GM21360 (cell line): Measurements from ENCODE around the gene AADACL4.

Experiments used
- ATAC-seq: cut with Tn5 transposase; IDR thresholded peaks from one replicate; pipeline ENCODE4 v1.9.1; 2021; ENCODE audit warnings: mild to moderate bottlenecking, moderate library complexity; ENCODE audit not compliant: unreplicated experiment

The AADACL4 gene

GRCh38 chr1:12643785-12644184 is at the start of gene AADACL4:
AADACL4 (plus strand) TSS chr1:12644085; CDS start chr1:12644547, 462 bp downstream.
- ATAC-seq = no peak

- no peak for ATAC-seq
Observed at GRCh38 chr1:12594490-12594889, 49.4 kb upstream of the AADACL4 start.

DNA sequence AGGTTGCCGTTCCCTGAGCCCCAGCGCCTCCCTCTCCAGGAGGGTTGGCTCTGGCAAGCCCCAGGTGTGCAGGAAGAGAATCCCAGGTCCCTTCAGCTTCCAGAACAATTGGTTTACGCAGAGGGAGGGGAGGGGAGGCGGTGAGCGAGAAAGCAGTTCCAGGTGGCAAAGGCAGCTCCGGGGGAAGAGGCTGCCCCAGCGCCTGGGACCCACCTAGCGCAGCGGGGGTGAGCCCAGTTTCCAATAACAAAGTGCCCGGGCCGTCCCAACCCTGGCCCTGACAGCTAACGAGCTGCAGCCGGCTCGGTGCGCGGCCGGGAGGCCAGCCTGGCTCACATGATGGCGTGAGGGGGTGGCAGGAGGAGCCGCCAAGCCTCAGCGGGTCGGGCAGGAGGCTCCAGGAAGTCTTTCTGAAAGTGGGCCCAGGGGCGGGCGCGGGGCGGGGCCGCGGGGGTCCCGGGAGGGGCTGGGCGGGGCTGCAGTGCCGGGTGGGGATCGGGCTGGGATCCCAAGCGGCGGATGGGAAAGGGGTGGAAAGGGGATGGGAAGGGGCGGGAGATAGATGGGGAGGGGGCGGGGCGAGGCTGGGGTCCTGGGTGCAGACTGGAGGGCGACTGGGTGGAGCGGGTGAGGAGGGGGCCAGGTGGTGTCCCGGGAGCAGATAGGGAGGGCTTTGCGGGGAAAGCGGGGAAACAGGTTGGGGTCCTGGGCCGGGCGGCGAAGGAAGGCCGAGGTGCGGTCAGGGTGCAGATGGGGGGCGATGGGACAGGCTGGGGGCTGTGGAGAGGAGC is 48.7 kb upstream of the AADACL4 start:
- ATAC-seq = no peak

- ATAC-seq = no peak
Observed at GRCh38 chr1:12595757-12596006, 48.2 kb upstream of the AADACL4 start.

GRCh38 chr1:12596007-12596821 is 47.7 kb upstream of the AADACL4 start:
- no peak for ATAC-seq

- ATAC-seq = no peak
Observed at GRCh38 chr1:12597792-12598191, 46.1 kb upstream of the AADACL4 start.

- ATAC-seq = no peak
Observed at GRCh38 chr1:12598974-12599373, 44.9 kb upstream of the AADACL4 start.

DNA sequence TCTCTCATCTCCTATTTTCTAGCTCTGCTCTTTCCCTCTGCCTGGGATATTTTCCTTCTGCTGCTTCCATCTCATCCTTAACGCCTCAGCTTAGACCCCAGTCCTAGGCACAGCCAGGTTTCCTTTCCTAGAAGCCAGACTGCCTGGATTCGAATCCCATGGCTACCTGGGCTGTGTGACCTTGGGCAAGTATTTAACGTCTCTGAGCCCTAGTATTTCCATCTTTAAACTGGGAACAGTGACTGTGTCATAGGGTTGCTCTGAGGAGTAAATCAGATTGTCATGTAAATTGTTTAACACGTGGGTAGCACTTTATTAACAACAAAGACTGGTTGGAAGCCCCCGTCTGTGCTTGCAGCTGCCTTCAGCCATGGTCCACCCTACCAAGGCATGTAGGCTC is 44.2 kb upstream of the AADACL4 start:
- no peak for ATAC-seq

DNA sequence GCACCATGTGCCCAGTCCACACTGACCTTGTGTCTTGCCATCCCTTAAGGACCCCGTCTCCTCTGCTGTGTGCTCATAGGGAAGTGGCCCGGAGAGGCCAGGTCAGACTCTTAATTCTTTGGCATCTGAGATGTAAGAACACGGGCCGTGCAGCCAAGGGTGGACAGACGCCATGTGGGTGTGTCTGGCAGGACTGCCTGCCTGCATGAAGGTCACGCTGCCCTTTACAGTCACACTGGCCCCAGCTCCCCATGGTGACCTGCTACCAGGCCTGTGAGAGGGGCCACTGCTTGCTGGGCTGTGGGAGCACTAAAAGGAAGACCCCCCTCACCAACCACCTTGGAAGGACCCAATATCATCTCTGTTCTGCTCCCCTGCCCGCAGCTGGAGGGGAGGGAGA is 43.5 kb upstream of the AADACL4 start:
- no peak for ATAC-seq

DNA sequence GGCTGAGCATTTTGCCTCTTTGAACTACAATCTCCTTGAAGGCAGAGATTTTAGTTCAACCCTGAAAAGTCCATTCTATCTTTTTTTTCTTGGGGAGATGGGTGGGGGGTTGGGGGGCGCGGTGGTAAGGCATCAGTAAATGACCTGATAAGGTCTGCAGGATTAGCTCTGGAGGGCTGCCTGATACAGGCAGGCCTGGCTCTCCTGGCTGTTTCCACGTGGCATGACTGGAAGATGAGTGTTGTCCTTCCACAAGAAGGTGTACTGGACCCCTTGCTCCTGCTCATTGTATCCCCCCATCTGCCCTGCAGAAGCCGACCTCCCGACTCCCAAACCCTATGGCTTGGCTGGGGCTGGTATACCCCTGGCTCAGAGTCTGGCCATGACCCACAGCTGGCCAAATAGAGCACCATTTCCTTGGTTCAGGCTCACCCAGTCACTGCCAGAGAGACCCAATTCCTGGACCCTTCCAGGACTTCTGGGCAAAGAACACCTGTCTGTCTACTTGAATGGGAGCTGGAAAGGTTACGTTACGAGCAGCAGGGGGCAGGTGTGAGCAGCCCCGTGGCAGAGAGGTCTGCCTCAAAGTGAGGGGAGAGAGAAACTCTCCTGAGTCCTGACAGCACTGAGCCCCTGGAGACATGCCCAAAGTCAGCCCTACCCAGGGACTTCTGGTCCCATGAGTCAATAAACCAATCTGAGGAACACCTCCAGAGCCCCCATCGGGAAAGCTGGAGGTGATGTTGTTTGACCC is 42.8 kb upstream of the AADACL4 start:
- no peak for ATAC-seq

DNA sequence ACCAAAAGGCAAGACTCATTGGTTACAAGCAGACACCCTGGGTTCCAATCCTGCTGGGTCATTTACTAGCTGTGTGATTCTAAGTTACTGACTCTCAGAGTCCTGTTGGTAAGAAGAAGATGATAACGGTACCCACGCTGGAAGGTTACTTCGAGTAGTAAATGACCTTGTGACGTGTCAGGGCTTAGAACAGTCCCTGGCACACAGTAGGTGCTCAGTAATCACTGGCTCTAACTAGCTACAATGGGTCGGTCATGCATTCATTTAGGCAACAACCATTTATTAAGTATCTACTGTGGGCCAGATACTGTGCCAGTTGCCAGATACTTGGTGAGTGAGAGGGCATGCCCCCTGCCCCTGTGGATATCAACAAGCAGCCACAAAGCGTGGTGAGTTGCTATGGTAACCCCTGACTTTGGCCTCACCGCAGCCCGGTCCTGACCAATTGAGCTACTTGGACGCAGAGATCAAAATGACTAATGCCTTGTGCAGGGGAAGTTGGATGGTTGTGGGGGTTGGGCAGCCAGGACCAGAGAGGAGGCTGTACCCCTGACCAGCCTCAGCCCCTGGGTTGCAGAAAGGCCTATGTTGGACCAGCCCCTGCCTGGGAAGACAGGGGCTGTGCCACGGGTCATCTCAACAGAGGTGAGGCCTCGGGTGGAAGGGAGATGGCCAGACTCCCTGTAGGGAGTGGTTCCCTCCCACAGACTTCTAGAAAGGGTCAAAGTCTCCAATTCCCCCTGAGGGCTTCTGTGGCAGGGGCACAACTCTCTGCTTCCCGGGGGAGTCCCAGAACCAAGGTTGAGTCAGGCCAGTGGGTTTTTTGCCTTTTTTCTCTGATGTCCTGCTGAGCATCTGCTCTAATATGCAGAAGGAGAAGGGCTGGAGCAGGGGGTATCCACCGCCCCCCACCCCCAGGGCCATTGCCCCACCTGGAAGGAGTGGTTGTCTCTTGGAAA is 41.9 kb upstream of the AADACL4 start:
- no peak for ATAC-seq

- no peak for ATAC-seq
Observed at GRCh38 chr1:12602659-12603024, 41.2 kb upstream of the AADACL4 start.

- ATAC-seq = no peak
Observed at GRCh38 chr1:12603224-12603623, 40.7 kb upstream of the AADACL4 start.

DNA sequence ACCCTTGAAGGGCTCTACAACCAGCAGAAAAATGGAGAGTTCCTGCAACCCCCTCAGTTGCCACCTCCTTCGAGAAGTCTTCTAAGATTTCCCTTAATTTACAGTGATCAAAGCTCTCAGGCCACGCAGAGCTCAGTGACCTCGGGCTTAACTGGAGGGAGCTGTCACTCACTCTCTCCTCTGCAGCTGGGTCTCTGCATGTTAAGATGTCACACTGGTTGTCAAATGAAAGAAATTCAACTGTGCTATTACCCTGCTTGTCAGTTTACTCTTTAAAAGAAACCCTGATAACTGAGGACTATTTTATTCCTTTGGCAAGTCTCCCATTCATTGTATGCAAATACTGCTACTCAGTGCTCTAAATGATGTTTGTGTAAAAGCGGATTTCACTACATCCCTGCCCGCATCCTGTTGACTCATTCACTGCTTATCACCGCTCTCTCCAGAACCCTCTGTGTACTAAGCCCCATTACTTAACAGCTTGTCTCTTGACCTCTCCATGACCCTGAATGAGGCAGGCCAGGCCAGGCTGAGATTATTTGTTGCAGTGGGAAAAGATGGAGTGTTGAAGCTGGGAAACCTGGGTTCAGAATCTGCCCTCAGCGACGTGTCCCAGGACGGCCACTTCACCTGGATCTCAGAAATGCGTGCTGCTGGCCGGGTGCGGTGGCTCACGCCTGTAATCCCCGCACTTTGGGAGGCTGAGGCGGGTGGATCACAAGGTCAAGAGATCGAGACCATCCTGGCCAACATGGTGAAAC is 39.6 kb upstream of the AADACL4 start:
- ATAC-seq = no peak

DNA sequence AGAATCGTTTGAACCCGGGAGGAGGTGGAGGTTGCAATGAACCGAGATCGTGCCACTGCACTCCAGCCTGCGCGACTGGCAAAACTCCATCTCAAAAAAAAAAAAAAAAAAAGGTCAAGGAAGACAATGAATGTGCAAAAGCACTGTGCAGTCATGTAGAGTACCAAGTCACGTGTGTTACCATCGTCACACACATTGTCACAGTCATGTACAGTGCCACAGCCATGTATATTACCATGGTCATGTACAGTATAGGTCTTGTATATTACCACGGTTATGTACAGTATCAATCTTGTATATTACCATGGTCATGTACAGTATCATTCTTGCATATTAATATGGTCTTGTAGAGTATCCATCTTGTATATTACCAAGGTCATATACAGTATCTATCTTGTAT is 38.9 kb upstream of the AADACL4 start:
- ATAC-seq = no peak

- no peak for ATAC-seq
Observed at GRCh38 chr1:12607263-12607662, 36.6 kb upstream of the AADACL4 start.

GRCh38 chr1:12608311-12608957 is 35.5 kb upstream of the AADACL4 start:
- ATAC-seq = no peak

DNA sequence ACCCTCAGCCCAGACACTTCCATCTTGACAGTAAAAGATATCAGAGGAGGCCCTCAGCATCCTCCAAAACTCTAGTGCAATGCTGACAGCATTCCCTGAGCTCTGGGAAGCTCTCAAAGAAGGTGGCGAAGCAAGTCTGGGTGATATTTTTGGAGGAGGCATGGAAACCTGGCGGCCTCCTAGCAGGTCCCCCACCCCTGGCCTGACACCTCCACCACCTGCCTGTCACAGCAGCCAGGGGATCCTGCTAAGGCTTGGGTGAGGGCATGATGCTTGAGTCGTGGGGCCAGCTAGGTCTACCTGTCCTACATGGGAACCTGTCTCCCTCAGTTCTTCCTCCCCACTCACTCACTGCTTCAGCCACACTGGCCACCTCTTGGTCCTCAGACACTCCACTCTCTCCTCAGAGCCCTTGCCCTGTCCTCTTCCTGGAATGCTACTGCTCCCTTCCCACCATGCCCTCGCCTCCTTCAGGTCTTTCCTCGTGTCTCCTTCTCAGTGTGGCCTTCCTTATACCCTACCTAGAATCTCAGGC is 34.3 kb upstream of the AADACL4 start:
- ATAC-seq = no peak

- ATAC-seq = no peak
Observed at GRCh38 chr1:12610305-12610935, 33.5 kb upstream of the AADACL4 start.
